ENCODE data around the gene ANKK1.

ANKK1 gene

DNA sequence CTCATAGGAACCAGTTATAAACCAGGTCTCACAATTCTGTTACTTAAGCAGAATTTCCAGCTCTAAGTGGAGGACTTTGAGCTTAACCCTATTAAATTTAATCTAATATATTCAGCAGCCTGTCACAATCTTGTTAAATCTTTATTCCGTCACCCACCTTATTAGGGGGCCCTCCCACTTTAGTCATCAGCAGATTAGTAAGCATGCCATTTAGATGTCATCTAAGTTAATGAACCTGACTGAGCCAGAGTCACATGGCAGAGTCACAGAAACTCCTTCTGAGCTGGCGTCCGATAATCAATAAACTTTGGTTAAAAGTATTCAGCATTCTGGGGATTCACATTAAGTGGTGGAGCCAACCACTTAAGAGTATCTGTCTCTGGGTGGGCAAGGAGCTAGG, 38.1 kb upstream of the ANKK1 start:
- Histone ChIP-seq H3K27me3 (no peaks in the 10 kb centered on the region), H3K4me1 (no peaks in the 10 kb centered on the region), H3K36me3 (peaks cover 10 to 72% (median 27%) of the 10 kb centered on the region in 3 donors), H3K9me3 (no peaks in the 10 kb centered on the region), H3K27ac (no peak overlapping the region), H3K4me3 (no peak overlapping the region)
- DNase-seq = no peak
- TF ChIP-seq, protein P1, sequence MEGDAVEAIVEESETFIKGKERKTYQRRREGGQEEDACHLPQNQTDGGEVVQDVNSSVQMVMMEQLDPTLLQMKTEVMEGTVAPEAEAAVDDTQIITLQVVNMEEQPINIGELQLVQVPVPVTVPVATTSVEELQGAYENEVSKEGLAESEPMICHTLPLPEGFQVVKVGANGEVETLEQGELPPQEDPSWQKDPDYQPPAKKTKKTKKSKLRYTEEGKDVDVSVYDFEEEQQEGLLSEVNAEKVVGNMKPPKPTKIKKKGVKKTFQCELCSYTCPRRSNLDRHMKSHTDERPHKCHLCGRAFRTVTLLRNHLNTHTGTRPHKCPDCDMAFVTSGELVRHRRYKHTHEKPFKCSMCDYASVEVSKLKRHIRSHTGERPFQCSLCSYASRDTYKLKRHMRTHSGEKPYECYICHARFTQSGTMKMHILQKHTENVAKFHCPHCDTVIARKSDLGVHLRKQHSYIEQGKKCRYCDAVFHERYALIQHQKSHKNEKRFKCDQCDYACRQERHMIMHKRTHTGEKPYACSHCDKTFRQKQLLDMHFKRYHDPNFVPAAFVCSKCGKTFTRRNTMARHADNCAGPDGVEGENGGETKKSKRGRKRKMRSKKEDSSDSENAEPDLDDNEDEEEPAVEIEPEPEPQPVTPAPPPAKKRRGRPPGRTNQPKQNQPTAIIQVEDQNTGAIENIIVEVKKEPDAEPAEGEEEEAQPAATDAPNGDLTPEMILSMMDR (IDR thresholded peaks at IDR 0.05) = no peak
- intact Hi-C loops (cut with DNase I; ENCODE audit: low total_unique reads) = no loop called here

DNA sequence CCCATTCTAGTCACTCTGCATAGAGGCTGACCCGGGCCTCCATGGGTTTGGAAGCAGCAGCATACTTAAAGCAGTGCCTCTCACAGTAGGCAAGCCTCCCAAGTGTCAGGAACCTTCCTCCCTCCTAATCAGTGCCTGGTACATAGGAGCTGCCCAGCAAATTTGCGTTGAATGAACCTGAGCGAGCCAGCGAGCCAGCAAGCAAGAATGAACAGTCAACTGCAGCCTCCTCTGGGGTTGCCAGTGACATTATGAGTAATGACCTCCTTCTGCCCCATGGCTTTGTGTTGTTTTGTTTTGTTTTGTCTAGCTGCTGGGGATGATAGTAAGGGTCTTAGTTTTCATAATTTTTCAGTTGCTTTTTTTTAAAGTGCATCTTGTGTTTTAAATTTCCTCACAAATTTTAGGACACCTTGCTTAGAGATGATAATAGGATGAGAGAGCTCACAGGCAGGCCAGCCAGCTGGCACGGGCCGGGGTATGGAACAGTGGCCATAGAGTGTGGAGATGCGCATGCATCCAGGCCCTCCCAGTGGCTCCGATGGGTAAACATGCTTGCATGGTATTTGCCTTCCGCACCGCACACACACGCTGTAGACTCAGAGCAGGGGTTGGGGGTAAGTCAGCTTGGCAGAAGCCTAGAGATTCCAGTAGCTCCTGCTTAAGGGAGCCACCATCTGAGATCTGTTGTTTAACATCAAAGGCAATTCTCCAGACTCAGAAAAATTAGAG, 37.1 kb upstream of the ANKK1 start:
- TF ChIP-seq, protein P1 (IDR thresholded peaks at IDR 0.05) = no peak
- no peaks in the 10 kb centered on the region for H3K4me1 ChIP-seq
- no peaks in the 10 kb centered on the region for H3K9me3 ChIP-seq
- no peak for DNase-seq
- H3K27ac ChIP-seq = no peak overlapping the region
- no peaks in the 10 kb centered on the region for H3K27me3 ChIP-seq
- peaks cover 19 to 72% (median 31%) of the 10 kb centered on the region in 3 donors for H3K36me3 ChIP-seq
- no peak overlapping the region for H3K4me3 ChIP-seq
- intact Hi-C loops (cut with DNase I; ENCODE audit: low total_unique reads) = no loop called here

DNA sequence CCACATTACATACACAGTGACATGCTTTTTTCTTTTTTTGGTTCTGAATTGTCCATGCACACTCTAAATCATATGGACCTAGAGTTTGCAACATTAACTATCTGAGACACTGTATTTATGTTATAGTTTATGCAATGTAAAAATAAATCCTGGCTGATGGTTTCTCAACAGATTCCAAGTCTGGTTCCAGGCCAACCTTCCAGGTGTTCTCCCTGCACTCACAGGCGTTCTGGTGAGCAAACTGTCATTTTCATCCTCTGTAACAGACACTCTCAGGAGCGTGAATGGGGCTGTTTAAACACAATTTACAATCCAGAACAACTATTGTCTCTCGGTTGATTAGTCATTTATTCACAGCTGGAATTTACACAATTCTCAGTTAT, 36.5 kb upstream of the ANKK1 start:
- no peak for DNase-seq
- intact Hi-C loops (cut with DNase I; ENCODE audit: low total_unique reads) = no loop called here

DNA sequence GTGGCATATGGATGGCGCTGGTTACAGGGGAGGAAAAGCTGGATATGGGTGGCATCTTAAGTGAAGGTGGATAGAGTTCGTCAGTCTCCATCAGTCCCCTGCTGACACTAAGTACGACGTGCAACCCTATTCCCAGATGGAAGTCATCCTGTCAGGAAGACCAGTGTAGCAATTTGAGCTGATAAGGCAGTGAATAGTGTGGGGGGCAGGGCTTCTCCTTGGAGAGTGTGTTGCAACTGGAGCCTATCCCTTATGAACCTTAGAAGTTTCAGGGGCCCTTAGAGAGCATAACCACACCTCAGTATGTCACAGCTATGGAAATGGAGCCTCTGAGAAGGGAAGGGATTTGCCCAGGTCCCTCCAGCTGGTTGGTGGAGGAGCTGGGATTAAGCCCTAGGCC, 36.1 kb upstream of the ANKK1 start:
- TF ChIP-seq, protein P1 (IDR thresholded peaks at IDR 0.05) = no peak
- no peaks in the 10 kb centered on the region for H3K4me1 ChIP-seq
- no peak overlapping the region for H3K27ac ChIP-seq
- no peaks in the 10 kb centered on the region for H3K27me3 ChIP-seq
- H3K4me3 ChIP-seq = no peak overlapping the region
- peaks cover 0 to 8% (median 0%) of the 10 kb centered on the region in 3 donors for H3K9me3 ChIP-seq
- intact Hi-C loops (cut with DNase I; ENCODE audit: low total_unique reads) = no loop called here
- no peak for DNase-seq
- H3K36me3 ChIP-seq = peaks cover 29 to 82% (median 38%) of the 10 kb centered on the region in 3 donors

More for the DNA sequence above, 36.5 kb upstream of the ANKK1 start:
- TF ChIP-seq, protein P1 (IDR thresholded peaks at IDR 0.05) = no peak
- Histone ChIP-seq H3K4me3 (no peak overlapping the region), H3K27ac (no peak overlapping the region), H3K4me1 (no peaks in the 10 kb centered on the region), H3K9me3 (peaks cover 0 to 3% (median 0%) of the 10 kb centered on the region in 3 donors), H3K36me3 (peaks cover 25 to 78% (median 34%) of the 10 kb centered on the region in 3 donors), H3K27me3 (no peaks in the 10 kb centered on the region)

DNA sequence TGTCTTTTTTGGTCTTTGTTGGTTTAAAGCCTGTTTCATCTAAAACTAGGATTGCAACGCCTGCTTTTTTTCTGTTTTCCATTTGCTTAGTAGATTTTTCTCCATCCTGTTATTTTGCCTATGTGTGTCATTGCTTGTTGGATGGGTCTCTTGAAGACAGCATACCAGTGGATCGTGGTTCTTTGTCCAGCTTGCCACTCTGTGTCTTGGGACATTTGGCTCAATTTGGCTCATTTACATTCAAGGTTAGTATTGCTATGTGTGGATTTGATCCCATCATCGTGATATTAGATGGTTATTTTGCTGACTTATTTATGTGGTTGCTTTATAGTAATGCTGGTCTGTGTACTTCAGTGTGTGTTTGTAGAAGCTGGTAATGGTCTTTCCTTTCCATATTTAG, 31.4 kb upstream of the ANKK1 start:
- TF ChIP-seq, protein P1 (IDR thresholded peaks at IDR 0.05) = no peak
- Histone ChIP-seq H3K9me3 (peaks cover 0 to 8% (median 0%) of the 10 kb centered on the region in 3 donors), H3K4me1 (no peaks in the 10 kb centered on the region), H3K4me3 (no peak overlapping the region), H3K27me3 (no peaks in the 10 kb centered on the region), H3K36me3 (peaks cover 57 to 95% (median 71%) of the 10 kb centered on the region in 3 donors), H3K27ac (no peak overlapping the region)
- no peak for DNase-seq
- intact Hi-C loops (cut with DNase I; ENCODE audit: low total_unique reads) = no loop called here
